GM23338 (cell line): ENCODE data around the gene PTCD3. TPM values are rescaled to one million over a fixed set of nuclear protein-coding genes. Genes with fewer than 3 reads are reported as not detected.

Experiments
- ATAC-seq: fragments of 200-7000 bp; cut with Tn5 transposase; 3 replicates; pipeline ENCODE4 v1.9.1; 2020
- DNase-seq: peaks from one replicate; pipeline ENCODE4 v3.0.0-alpha.2; 2015; ENCODE audit warnings: low spot score
- H2AFZ ChIP-seq: fragments of 200-600 bp; sonication (generic); 2 replicates; pipeline ENCODE4 v1.8.0; 2016; ENCODE audit warnings: antibody characterized with exemption, mild to moderate bottlenecking, moderate library complexity
- H3F3A ChIP-seq: fragments of 200-600 bp; sonication (generic); replicated peaks from 2 replicates; pipeline ENCODE4 v1.8.0; 2017; ENCODE audit warnings: antibody characterized with exemption, mixed run types, low read depth
- H3K27ac ChIP-seq: fragments of 200-600 bp; sonication (generic); 2 replicates; pipeline ENCODE4 v1.6.1; 2016; ENCODE audit warnings: low read depth
- H3K27me3 ChIP-seq: fragments of 200-600 bp; sonication (generic); 2 replicates; pipeline ENCODE4 v1.8.0; 2016; ENCODE audit warnings: mild to moderate bottlenecking, mixed run types, moderate library complexity; ENCODE audit not compliant: insufficient read depth
- H3K36me3 ChIP-seq: fragments of 200-600 bp; sonication (generic); 2 replicates; pipeline ENCODE4 v1.8.0; 2016; ENCODE audit warnings: mild to moderate bottlenecking; ENCODE audit not compliant: insufficient read depth
- H3K4me1 ChIP-seq: fragments of 200-600 bp; sonication (generic); 2 replicates; pipeline ENCODE4 v1.8.0; 2016; ENCODE audit warnings: mild to moderate bottlenecking, moderate library complexity; ENCODE audit not compliant: insufficient read depth
- H3K4me2 ChIP-seq: fragments of 200-600 bp; sonication (generic); 2 replicates; pipeline ENCODE4 v1.7.1; 2017; ENCODE audit warnings: mixed run types
- H3K4me3 ChIP-seq: fragments of 200-600 bp; sonication (generic); 2 replicates; pipeline ENCODE4 v1.6.1; 2016; ENCODE audit warnings: mixed run types
- H3K79me2 ChIP-seq: fragments of 200-600 bp; sonication (generic); replicated peaks from 2 replicates; pipeline ENCODE4 v1.8.0; 2017; ENCODE audit warnings: mild to moderate bottlenecking; ENCODE audit not compliant: insufficient read depth
- H3K9me2 ChIP-seq: fragments of 200-600 bp; sonication (generic); 2 replicates; pipeline ENCODE4 v1.8.0; 2017; ENCODE audit not compliant: insufficient read depth
- H4K20me1 ChIP-seq: fragments of 200-600 bp; sonication (generic); replicated peaks from 2 replicates; pipeline ENCODE4 v1.8.0; 2017; ENCODE audit warnings: mild to moderate bottlenecking; ENCODE audit not compliant: insufficient read depth
- H3K27ac Mint-ChIP-seq: 2 replicates; pipeline ENCODE4 v1.8.0; 2020; ENCODE audit warnings: inconsistent platforms, mild to moderate bottlenecking, moderate library complexity, mixed read lengths
- H3K27me3 Mint-ChIP-seq: 3 replicates; pipeline ENCODE4 v1.8.0; 2022; ENCODE audit warnings: low read depth, mild to moderate bottlenecking, moderate library complexity, mixed read lengths, inconsistent platforms; ENCODE audit not compliant: insufficient read depth, poor library complexity
- H3K36me3 Mint-ChIP-seq: 3 replicates; pipeline ENCODE4 v1.8.0; 2021; ENCODE audit warnings: low read depth, mild to moderate bottlenecking, inconsistent platforms, moderate library complexity, mixed read lengths
- H3K4me1 Mint-ChIP-seq: 3 replicates; pipeline ENCODE4 v1.8.0; 2020; ENCODE audit warnings: mild to moderate bottlenecking, inconsistent platforms, mixed read lengths
- H3K4me3 Mint-ChIP-seq: 3 replicates; pipeline ENCODE4 v1.8.0; 2021; ENCODE audit warnings: moderate library complexity, mild to moderate bottlenecking, inconsistent platforms, mixed read lengths
- H3K9me3 Mint-ChIP-seq: 3 replicates; pipeline ENCODE4 v1.8.0; 2020; ENCODE audit warnings: moderate library complexity, mild to moderate bottlenecking, inconsistent platforms, mixed read lengths
- EZH2 ChIP-seq: fragments of 200-600 bp; sonication (generic); IDR thresholded peaks from one replicate; pipeline ENCODE4 v1.8.0; 2017; ENCODE audit warnings: antibody characterized with exemption, mild to moderate bottlenecking, low read depth; ENCODE audit not compliant: unreplicated experiment
- EZH2phosphoT487 ChIP-seq: fragments of 200-600 bp; sonication (generic); IDR thresholded peaks from one replicate; pipeline ENCODE4 v1.8.1; 2018; ENCODE audit warnings: antibody characterized with exemption; ENCODE audit not compliant: unreplicated experiment
- JUNB ChIP-seq: IDR thresholded peaks from one replicate; pipeline ENCODE4 v1.6.1; 2016; ENCODE audit warnings: antibody characterized with exemption; ENCODE audit not compliant: unreplicated experiment
- NANOG ChIP-seq: IDR thresholded peaks from 2 replicates; pipeline ENCODE4 v1.6.1; 2016; ENCODE audit warnings: antibody characterized with exemption, borderline replicate concordance
- POLR2AphosphoS5 ChIP-seq: IDR thresholded peaks from 2 replicates; pipeline ENCODE4 v1.6.1; 2016; ENCODE audit warnings: antibody characterized with exemption, low read depth
- REST ChIP-seq: IDR thresholded peaks from one replicate; pipeline ENCODE4 v1.6.1; 2018; ENCODE audit warnings: antibody characterized with exemption; ENCODE audit not compliant: unreplicated experiment
- STAT1 ChIP-seq: IDR thresholded peaks from one replicate; pipeline ENCODE4 v1.6.1; 2016; ENCODE audit warnings: antibody characterized with exemption; ENCODE audit not compliant: unreplicated experiment
- ZNF114 ChIP-seq: fragments of 250-450 bp; sonication (Bioruptor Pico); IDR thresholded peaks from 2 replicates; pipeline ENCODE4 v1.5.0; 2020; ENCODE audit warnings: mild to moderate bottlenecking, moderate library complexity
- ZNF331 ChIP-seq: fragments of 250-450 bp; sonication (Bioruptor Pico); IDR thresholded peaks from 2 replicates; pipeline ENCODE4 v1.5.0; 2020; ENCODE audit warnings: low read depth, mild to moderate bottlenecking, moderate library complexity
- ZNF462 ChIP-seq: fragments of 250-450 bp; sonication (Bioruptor Pico); IDR thresholded peaks from 2 replicates; pipeline ENCODE4 v1.5.0; 2020; ENCODE audit warnings: mild to moderate bottlenecking, moderate library complexity
- polyA plus RNA-seq: library from polyadenylated mRNA; unstranded; fragments of >200 nt; fragmentation: Nextera tagmentation; extraction: Ambion mirVana; gene quantifications from 2 replicates; pipeline ENCODE4 v1.2.1, GENCODE V29; 2016
- total RNA-seq: library from RNA; depleted of rRNA; stranded (reverse); fragments of >200 nt; shearing (Covaris generic); gene quantifications from 2 replicates; pipeline ENCODE4 v1.2.3, GENCODE V29; 2014

Gene PTCD3
- total and polyA plus RNA-seq, 2 experiments from 2014 or later: 140 to 223 TPM

- TF ChIP-seq REST (no peak), EZH2phosphoT487 (no peak), NANOG (no peak)
These were observed 69.8 kb downstream of the PTCD3 start (continued) for GRCh38 chr2:86175828-86176227.

- Mint-ChIP-seq H3K27ac (no peak overlapping the region), H3K9me3 (no peaks in the 10 kb centered on the region), H3K27me3 (no peaks in the 10 kb centered on the region), H3K4me3 (no peak overlapping the region), H3K36me3 (peaks cover 48% of the 10 kb centered on the region), H3K4me1 (no peaks in the 10 kb centered on the region)
- Histone ChIP-seq H3K27ac (no peak overlapping the region), H3K4me2 (no peak overlapping the region), H3K79me2 (peaks cover 40% of the 10 kb centered on the region), H3K9me2 (no peaks in the 10 kb centered on the region), H3F3A (no peaks in the 10 kb centered on the region), H3K4me1 (no peaks in the 10 kb centered on the region), H2AFZ (no peak overlapping the region), H3K4me3 (no peak overlapping the region), H3K27me3 (no peaks in the 10 kb centered on the region), H4K20me1 (peaks cover 14% of the 10 kb centered on the region; the same call in 1 of the 2 replicates), H3K36me3 (peaks cover 35% of the 10 kb centered on the region)
- TF ChIP-seq POLR2AphosphoS5 (no peak), EZH2phosphoT487 (no peak), JUNB (no peak), ZNF114 (CRISPR knock-in tag) (no peak), ZNF331 (CRISPR knock-in tag) (no peak), ZNF462 (CRISPR knock-in tag) (no peak), EZH2 (no peak), NANOG (no peak), STAT1 (no peak)
- ATAC-seq (no peak), DNase-seq (no peak)
These were observed 70.6 kb downstream of the PTCD3 start for GRCh38 chr2:86176597-86176996.
